GM12874 (cell line): ENCODE results near the gene CNTNAP2.

Source experiments
- TF ChIP-seq, protein P1 (sequence below): IDR thresholded peaks from 2 replicates; pipeline ENCODE4 v1.5.1; 2011; ENCODE audit warnings: low read depth, mild to moderate bottlenecking, control low read depth, low read length, moderate library complexity; ENCODE audit not compliant: insufficient read depth

Gene CNTNAP2

GRCh38 chr7:146123715-146124114 is 7.1 kb downstream of the CNTNAP2 start:
- TF ChIP-seq, protein P1, sequence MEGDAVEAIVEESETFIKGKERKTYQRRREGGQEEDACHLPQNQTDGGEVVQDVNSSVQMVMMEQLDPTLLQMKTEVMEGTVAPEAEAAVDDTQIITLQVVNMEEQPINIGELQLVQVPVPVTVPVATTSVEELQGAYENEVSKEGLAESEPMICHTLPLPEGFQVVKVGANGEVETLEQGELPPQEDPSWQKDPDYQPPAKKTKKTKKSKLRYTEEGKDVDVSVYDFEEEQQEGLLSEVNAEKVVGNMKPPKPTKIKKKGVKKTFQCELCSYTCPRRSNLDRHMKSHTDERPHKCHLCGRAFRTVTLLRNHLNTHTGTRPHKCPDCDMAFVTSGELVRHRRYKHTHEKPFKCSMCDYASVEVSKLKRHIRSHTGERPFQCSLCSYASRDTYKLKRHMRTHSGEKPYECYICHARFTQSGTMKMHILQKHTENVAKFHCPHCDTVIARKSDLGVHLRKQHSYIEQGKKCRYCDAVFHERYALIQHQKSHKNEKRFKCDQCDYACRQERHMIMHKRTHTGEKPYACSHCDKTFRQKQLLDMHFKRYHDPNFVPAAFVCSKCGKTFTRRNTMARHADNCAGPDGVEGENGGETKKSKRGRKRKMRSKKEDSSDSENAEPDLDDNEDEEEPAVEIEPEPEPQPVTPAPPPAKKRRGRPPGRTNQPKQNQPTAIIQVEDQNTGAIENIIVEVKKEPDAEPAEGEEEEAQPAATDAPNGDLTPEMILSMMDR = no peak

- TF ChIP-seq, protein P1 = no peak
Measured at GRCh38 chr7:146126767-146127509, 10.3 kb downstream of the CNTNAP2 start.

GRCh38 chr7:146129296-146129695 is 12.7 kb downstream of the CNTNAP2 start:
- TF ChIP-seq, protein P1 = no peak

DNA sequence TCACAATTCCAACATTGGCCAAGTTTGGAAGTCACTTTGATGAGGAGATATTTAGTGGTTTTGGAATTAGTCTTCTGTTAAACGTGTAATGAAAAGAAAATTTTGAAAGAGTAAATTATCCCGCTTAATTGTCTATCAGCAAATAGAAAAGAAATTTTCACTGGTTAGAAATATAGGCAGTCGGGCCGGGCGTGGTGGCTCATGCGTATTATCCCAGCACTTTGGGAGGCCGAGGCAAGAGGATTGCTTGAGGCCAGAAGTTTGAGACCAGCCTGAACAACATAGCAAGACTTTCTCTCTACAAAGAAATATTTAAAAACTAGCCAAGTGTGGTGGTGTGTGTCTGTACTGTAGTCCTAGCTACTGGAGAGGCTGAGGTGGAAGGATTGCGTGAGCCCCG is 13.4 kb downstream of the CNTNAP2 start:
- TF ChIP-seq, protein P1 = no peak

GRCh38 chr7:146131701-146132100 is 15.1 kb downstream of the CNTNAP2 start:
- TF ChIP-seq, protein P1 = no peak

DNA sequence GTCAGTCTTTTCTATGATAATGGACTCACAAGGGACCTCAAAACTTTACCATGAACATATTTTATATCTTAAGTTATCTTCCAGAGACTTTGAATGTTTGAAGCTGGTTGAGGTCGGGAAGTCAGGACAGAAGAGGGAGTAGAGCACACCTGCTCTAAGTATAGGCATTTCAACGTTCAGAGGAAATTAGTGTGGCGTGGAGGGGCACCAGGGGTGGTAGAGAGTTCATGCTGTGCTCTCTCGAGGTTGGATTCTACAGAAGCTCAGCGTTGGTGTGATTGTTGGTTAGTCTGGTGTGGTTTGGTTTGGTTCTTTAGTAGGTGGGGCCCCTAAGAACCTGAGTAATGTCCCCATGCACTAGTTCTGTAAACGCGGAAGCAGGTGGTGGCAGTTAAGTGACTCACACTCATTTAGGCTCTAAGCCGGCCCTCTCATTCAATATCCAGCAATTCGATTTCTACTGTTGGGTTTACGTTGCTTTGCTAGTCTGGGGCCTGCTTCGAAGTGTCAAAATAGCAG is 19.8 kb downstream of the CNTNAP2 start:
- TF ChIP-seq, protein P1 = no peak

GRCh38 chr7:146138926-146139325 is 22.3 kb downstream of the CNTNAP2 start:
- TF ChIP-seq, protein P1 = no peak
